HepG2 (cell line): Measurements from ENCODE around the gene ZSCAN31. TPM values are rescaled to one million over a fixed set of nuclear protein-coding genes. Genes with fewer than 3 reads are reported as not detected.

ENCODE experiments used
- ZNF350 ChIP-seq: sonication (generic); formaldehyde crosslinking; IDR thresholded peaks from 2 replicates; pipeline ENCODE4 v1.4.0; 2020; ENCODE audit warnings: mild to moderate bottlenecking, low read depth, missing genetic modification reagents, borderline replicate concordance
- ZNF382 ChIP-seq: sonication (generic); formaldehyde crosslinking; IDR thresholded peaks from 2 replicates; pipeline ENCODE4 v1.5.0; 2020; ENCODE audit warnings: missing genetic modification reagents, mild to moderate bottlenecking, borderline replicate concordance
- ZNF430 ChIP-seq: sonication (generic); formaldehyde crosslinking; IDR thresholded peaks from 2 replicates; pipeline ENCODE4 v1.9.0; 2021; ENCODE audit warnings: mild to moderate bottlenecking, missing genetic modification reagents
- polyA plus RNA-seq, 8 experiments: library from polyadenylated mRNA; depleted of rRNA in 3 of 8; stranded (reverse) in 7 of 8; unstranded in 1 of 8; fragments of >200 nt; fragmentation: Illumina TruSeq in 4 of 8; extraction: Trizol in 4 of 8; gene quantifications; 2 replicates each; pipeline versions ENCODE4 v1.2.1 to v1.2.3, GENCODE V29; 2011 to 2016; ENCODE audit warnings: low read depth in 4 of 8, missing spikeins in 1 of 8, mixed read lengths in 1 of 8; ENCODE audit not compliant: insufficient read depth in 1 of 8
- total RNA-seq, 5 experiments: library from RNA; depleted of rRNA; stranded (reverse); fragments of >200 nt; fragmentation: Illumina TruSeq; extraction: Trizol; gene quantifications; 2 replicates each; pipeline ENCODE4 v1.2.3, GENCODE V29; 2016; ENCODE audit warnings: low read depth in 1 of 5
- TF ChIP-seq, protein P1 (sequence below): sonication (generic); formaldehyde crosslinking; IDR thresholded peaks from 2 replicates; pipeline ENCODE4 v1.5.1; 2020; ENCODE audit warnings: missing genetic modification reagents, mild to moderate bottlenecking, borderline replicate concordance
- TF ChIP-seq, protein P2 (sequence below): sonication (generic); formaldehyde crosslinking; IDR thresholded peaks from 2 replicates; pipeline ENCODE4 v1.4.0; 2020; ENCODE audit warnings: missing genetic modification reagents, mild to moderate bottlenecking, borderline replicate concordance

The ZSCAN31 gene
- total and polyA plus RNA-seq, 2 of the 13 experiments (the other 11 are each of a cell fraction or from before 2014, with no cell fraction given): 5.3 to 6.2 TPM

GRCh38 chr6:28349892-28350737 lies 14.2 kb upstream of the ZSCAN31 start, which contains the start of gene ZKSCAN3 (continued):
- TF ChIP-seq, protein P1, sequence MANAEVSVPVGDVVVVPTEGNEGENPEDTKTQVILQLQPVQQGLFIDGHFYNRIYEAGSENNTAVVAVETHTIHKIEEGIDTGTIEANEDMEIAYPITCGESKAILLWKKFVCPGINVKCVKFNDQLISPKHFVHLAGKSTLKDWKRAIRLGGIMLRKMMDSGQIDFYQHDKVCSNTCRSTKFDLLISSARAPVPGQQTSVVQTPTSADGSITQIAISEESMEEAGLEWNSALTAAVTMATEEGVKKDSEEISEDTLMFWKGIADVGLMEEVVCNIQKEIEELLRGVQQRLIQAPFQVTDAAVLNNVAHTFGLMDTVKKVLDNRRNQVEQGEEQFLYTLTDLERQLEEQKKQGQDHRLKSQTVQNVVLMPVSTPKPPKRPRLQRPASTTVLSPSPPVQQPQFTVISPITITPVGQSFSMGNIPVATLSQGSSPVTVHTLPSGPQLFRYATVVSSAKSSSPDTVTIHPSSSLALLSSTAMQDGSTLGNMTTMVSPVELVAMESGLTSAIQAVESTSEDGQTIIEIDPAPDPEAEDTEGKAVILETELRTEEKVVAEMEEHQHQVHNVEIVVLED (CRISPR knock-in tag): peak; percentile 50; the same call in 1 of the 2 replicates
- TF ChIP-seq ZNF350 (CRISPR knock-in tag) (peak; percentile 94), ZNF382 (CRISPR knock-in tag) (no peak), ZNF430 (CRISPR knock-in tag) (peak; percentile 82; the same call in 1 of the 2 replicates)
- TF ChIP-seq, protein P2, sequence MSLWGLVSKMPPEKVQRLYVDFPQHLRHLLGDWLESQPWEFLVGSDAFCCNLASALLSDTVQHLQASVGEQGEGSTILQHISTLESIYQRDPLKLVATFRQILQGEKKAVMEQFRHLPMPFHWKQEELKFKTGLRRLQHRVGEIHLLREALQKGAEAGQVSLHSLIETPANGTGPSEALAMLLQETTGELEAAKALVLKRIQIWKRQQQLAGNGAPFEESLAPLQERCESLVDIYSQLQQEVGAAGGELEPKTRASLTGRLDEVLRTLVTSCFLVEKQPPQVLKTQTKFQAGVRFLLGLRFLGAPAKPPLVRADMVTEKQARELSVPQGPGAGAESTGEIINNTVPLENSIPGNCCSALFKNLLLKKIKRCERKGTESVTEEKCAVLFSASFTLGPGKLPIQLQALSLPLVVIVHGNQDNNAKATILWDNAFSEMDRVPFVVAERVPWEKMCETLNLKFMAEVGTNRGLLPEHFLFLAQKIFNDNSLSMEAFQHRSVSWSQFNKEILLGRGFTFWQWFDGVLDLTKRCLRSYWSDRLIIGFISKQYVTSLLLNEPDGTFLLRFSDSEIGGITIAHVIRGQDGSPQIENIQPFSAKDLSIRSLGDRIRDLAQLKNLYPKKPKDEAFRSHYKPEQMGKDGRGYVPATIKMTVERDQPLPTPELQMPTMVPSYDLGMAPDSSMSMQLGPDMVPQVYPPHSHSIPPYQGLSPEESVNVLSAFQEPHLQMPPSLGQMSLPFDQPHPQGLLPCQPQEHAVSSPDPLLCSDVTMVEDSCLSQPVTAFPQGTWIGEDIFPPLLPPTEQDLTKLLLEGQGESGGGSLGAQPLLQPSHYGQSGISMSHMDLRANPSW (CRISPR knock-in tag): no peak; the same call in none of the 2 replicates
- TF ChIP-seq, all 625 proteins: peak for 309
